Measurements from ENCODE around the gene SMIM28.
A peak's percentile ranks its signal among the peaks of the same experiment; 100 is the strongest.

Gene SMIM28

GRCh38 chr6:138401960-138402837 lies 24.5 kb downstream of the SMIM28 start:
- CTCF ChIA-PET: interaction anchor here (0.7 to 2.5 kb wide), 4 partner anchors 8 to 584 kb away, joined by 3 to 9 read pairs (median 4); no protein-coding TSS in a partner anchor
- TF ChIP-seq FOXM1 (IDR thresholded peaks at IDR 0.05; ENCODE audit: borderline replicate concordance) (no peak), TARDBP (IDR thresholded peaks at IDR 0.05) (no peak), BHLHE40 (IDR thresholded peaks at IDR 0.05; ENCODE audit: borderline replicate concordance) (no peak), ZNF384 (IDR thresholded peaks at IDR 0.05) (no peak), FOXA1 (IDR thresholded peaks at IDR 0.05) (no peak), PKNOX1 (IDR thresholded peaks at IDR 0.05) (no peak), FOXK2 (IDR thresholded peaks at IDR 0.05) (no peak), CTBP1 (IDR thresholded peaks at IDR 0.05; ENCODE audit: borderline replicate concordance) (no peak), SP1 (IDR thresholded peaks at IDR 0.05) (no peak), HDGF (IDR thresholded peaks at IDR 0.05; ENCODE audit: borderline replicate concordance) (no peak), L3MBTL2 (conservative IDR thresholded peaks at IDR 0.05) (no peak), ELF4 (IDR thresholded peaks at IDR 0.05) (no peak), ARNT (IDR thresholded peaks at IDR 0.05) (no peak), SUZ12 (IDR thresholded peaks at IDR 0.05) (no peak), NFRKB (IDR thresholded peaks at IDR 0.05) (no peak), LEF1 (IDR thresholded peaks at IDR 0.05; ENCODE audit: borderline replicate concordance) (no peak)
- POLR2A ChIA-PET: no interaction called here
- DNase-seq (ENCODE audit: extremely low spot score): no peak

GRCh38 chr6:138402838-138403187 lies 25.1 kb downstream of the SMIM28 start:
- ChIA-PET CTCF (interaction anchor here (0.7 to 2.5 kb wide), 4 partner anchors 9 to 584 kb away, joined by 3 to 9 read pairs (median 4); no protein-coding TSS in a partner anchor), POLR2A (no interaction called here)
- TF ChIP-seq NFRKB (IDR thresholded peaks at IDR 0.05) (no peak), HDGF (IDR thresholded peaks at IDR 0.05; ENCODE audit: borderline replicate concordance) (no peak), ZNF384 (IDR thresholded peaks at IDR 0.05) (peak; percentile 58; the same call in 1 of the 2 replicates)
- DNase-seq (ENCODE audit: extremely low spot score): no peak

GRCh38 chr6:138403324-138403800 lies 25.7 kb downstream of the SMIM28 start:
- peak; percentile 52 for DNase-seq (ENCODE audit: extremely low spot score)
- POLR2A ChIA-PET: no interaction called here
- TF ChIP-seq FOXM1 (IDR thresholded peaks at IDR 0.05; ENCODE audit: borderline replicate concordance): no peak
- CTCF ChIA-PET: interaction anchor here (1.0 to 2.5 kb wide), 5 partner anchors 10 to 287 kb away, joined by 3 to 9 read pairs (median 3); no protein-coding TSS in a partner anchor

GRCh38 chr6:138403801-138404665 lies 26.3 kb downstream of the SMIM28 start, which contains the start of gene HEBP2:
Gene HEBP2 (plus strand): TSS chr6:138404223. CDS start chr6:138404496, 273 bp downstream.
- TF ChIP-seq ELF4 (IDR thresholded peaks at IDR 0.05): peak; percentile 54; the same call in 1 of the 2 replicates
- no peak for TF ChIP-seq NFRKB (IDR thresholded peaks at IDR 0.05)
- TF ChIP-seq L3MBTL2 (conservative IDR thresholded peaks at IDR 0.05): peak; percentile 63; the same call in 1 of the 2 replicates
- TF ChIP-seq ZNF384 (IDR thresholded peaks at IDR 0.05): no peak
- peak; percentile 66; the same call in 1 of the 2 replicates for TF ChIP-seq CTBP1 (IDR thresholded peaks at IDR 0.05; ENCODE audit: borderline replicate concordance)
- 0 out of 2 replicates have a peak, but pooled peaks have one; percentile 46 for TF ChIP-seq LEF1 (IDR thresholded peaks at IDR 0.05; ENCODE audit: borderline replicate concordance)
- TF ChIP-seq SP1 (IDR thresholded peaks at IDR 0.05): no peak
- TF ChIP-seq FOXA1 (IDR thresholded peaks at IDR 0.05): no peak
- no peak for TF ChIP-seq TARDBP (IDR thresholded peaks at IDR 0.05)
- TF ChIP-seq PKNOX1 (IDR thresholded peaks at IDR 0.05): peak; percentile 60
- TF ChIP-seq SUZ12 (IDR thresholded peaks at IDR 0.05): no peak
- ChIA-PET CTCF (interaction anchor here (0.6 to 2.5 kb wide), 11 partner anchors 8 to 397 kb away, joined by 3 to 9 read pairs (median 3); no protein-coding TSS in a partner anchor), POLR2A (interaction anchor here (1.0 kb wide), 2 partner anchors 26 to 143 kb away, joined by 3 read pairs; no protein-coding TSS in a partner anchor)
- DNase-seq (ENCODE audit: extremely low spot score): peak; percentile 94

- POLR2A ChIA-PET: interaction anchor here (1.0 kb wide), 3 partner anchors 25 to 143 kb away, joined by 3 read pairs; no protein-coding TSS in a partner anchor
- CTCF ChIA-PET: interaction anchor here (0.6 to 2.5 kb wide), 13 partner anchors 9 to 587 kb away, joined by 3 to 9 read pairs (median 3); no protein-coding TSS in a partner anchor
- TF ChIP-seq TARDBP (IDR thresholded peaks at IDR 0.05) (no peak), BHLHE40 (IDR thresholded peaks at IDR 0.05; ENCODE audit: borderline replicate concordance) (no peak)
- DNase-seq (ENCODE audit: extremely low spot score): no peak
These were observed 27.1 kb downstream of the SMIM28 start for GRCh38 chr6:138404666-138405337.

Measured in HEK293T (cell line).